ENCODE results near the gene HNRNPC.
"Not testable (repeated sequence)": the region's sequence is repeated elsewhere in the genome, so short reads cannot be mapped to it uniquely, and the experiment has no call there.

The HNRNPC gene

GRCh38 chr14:21268617-21269251, 508 bp downstream of the HNRNPC start:
- no peak for DNase-seq

- DNase-seq, result no peak
Measured at GRCh38 chr14:21267886-21268616, 1.2 kb downstream of the HNRNPC start.

- DNase-seq, result no peak
Measured at GRCh38 chr14:21267431-21267845, 1.8 kb downstream of the HNRNPC start.

GRCh38 chr14:21264025-21264801, 5.0 kb downstream of the HNRNPC start:
- peak; percentile 5 for DNase-seq

- no peak for DNase-seq
Measured at GRCh38 chr14:21263284-21264024, 5.8 kb downstream of the HNRNPC start.

- DNase-seq, result no peak
Measured at GRCh38 chr14:21262410-21262809, 6.8 kb downstream of the HNRNPC start.

- no peak for DNase-seq
Measured at GRCh38 chr14:21261824-21262223, 7.4 kb downstream of the HNRNPC start.

- DNase-seq, result no peak
Measured at GRCh38 chr14:21258889-21259787, 10.1 kb downstream of the HNRNPC start.

- DNase-seq, result no peak
Measured at GRCh38 chr14:21258005-21258888, 11.0 kb downstream of the HNRNPC start.

GRCh38 chr14:21257394-21257909, 11.8 kb downstream of the HNRNPC start:
- no peak for DNase-seq

GRCh38 chr14:21256539-21257393, 12.5 kb downstream of the HNRNPC start:
- DNase-seq, result peak; percentile 10

GRCh38 chr14:21256102-21256447, 13.2 kb downstream of the HNRNPC start:
- DNase-seq, result not testable (repeated sequence)

GRCh38 chr14:21255385-21256101, 13.7 kb downstream of the HNRNPC start:
- no peak for DNase-seq

GRCh38 chr14:21252149-21252548, 17.1 kb downstream of the HNRNPC start:
- no peak for DNase-seq

- no peak for DNase-seq
Measured at GRCh38 chr14:21251215-21251614, 18.0 kb downstream of the HNRNPC start.

GRCh38 chr14:21248739-21249411, 20.4 kb downstream of the HNRNPC start:
- no peak for DNase-seq

- DNase-seq, result no peak
Measured at GRCh38 chr14:21248338-21248737, 20.9 kb downstream of the HNRNPC start.

- DNase-seq, result no peak
Measured at GRCh38 chr14:21245813-21246212, 23.4 kb downstream of the HNRNPC start.

- DNase-seq, result peak; percentile 54
Measured at GRCh38 chr14:21244544-21244943, 24.7 kb downstream of the HNRNPC start.

All from GF-D8 (cell line).